PC-9 (cell line): ENCODE measurements around the gene ARL8A.

Experiments
- CTCF ChIP-seq: fragments of 200-600 bp; sonication (generic); conservative IDR thresholded peaks from 2 replicates; pipeline ENCODE4 v1.6.1; 2017; ENCODE audit warnings: mixed run types, antibody characterized with exemption, mild to moderate bottlenecking, moderate library complexity
- EZH2 ChIP-seq: fragments of 200-600 bp; sonication (generic); IDR thresholded peaks from 2 replicates; pipeline ENCODE4 v1.8.0; 2017; ENCODE audit warnings: antibody characterized with exemption, low read depth

- TF ChIP-seq CTCF, result no peak
- no peak for TF ChIP-seq EZH2
Observed at GRCh38 chr1:202101184-202101583, 43.4 kb downstream of the ARL8A start.
